K562 (cell line): ENCODE results near the gene ERCC3. TPM values are rescaled to one million over a fixed set of nuclear protein-coding genes. Genes with fewer than 3 reads are reported as not detected.

ENCODE experiments used
- ATAC-seq: fragments of 200-7000 bp; cut with Tn5 transposase; 3 replicates; pipeline ENCODE4 v1.9.1; 2020; ENCODE audit warnings: moderate library complexity
- BruUV-seq: library from RNA; stranded (reverse); fragments of 400-500 nt; replicated peaks from 2 replicates; lab custom pipeline; 2021; lab: Mats Ljungman, UMichigan
- CTCF ChIA-PET: fragments of 300-600 bp; formaldehyde crosslinking; extraction: SDS; loops from one replicate; lab custom pipeline; 2021; ENCODE audit warnings: low intra/inter-chr PET ratio; lab: Yijun Ruan, JAX
- POLR2A ChIA-PET: fragments of 300-600, 350-650 bp; sonication (Branson Sonifier 250); formaldehyde crosslinking; extraction: SDS; loops from one replicate; lab custom pipeline; 2021; ENCODE audit warnings: antibody characterized with exemption, inconsistent platforms; lab: Yijun Ruan, JAX
- DNase-seq, 4 experiments: peaks; one replicate each; pipeline versions ENCODE4 v3.0.0 to v3.0.0-alpha.2; 2011 to 2018; ENCODE audit warnings: low spot score in 3 of 4, mixed read lengths in 3 of 4; ENCODE audit errors: extremely low read depth in 1 of 4
- FAIRE-seq: peaks from 2 replicates; lab custom pipeline; 2011; peaks lifted over from hg19 to GRCh38; lab: Jason Lieb, UNC
- H2AFZ ChIP-seq: 2 replicates; pipeline ENCODE4 v1.6.0; 2011; ENCODE audit warnings: low read depth, low read length, control low read depth, inconsistent platforms
- H3K27ac ChIP-seq: fragments of 200-600 bp; 3 replicates; pipeline ENCODE4 v1.8.0; 2011; ENCODE audit warnings: low read depth, mild to moderate bottlenecking, control low read depth, inconsistent platforms, low read length, moderate library complexity, mixed read lengths; ENCODE audit errors: extremely low read depth
- H3K27me3 ChIP-seq, 2 experiments: fragments of 300-600 bp in 1 of 2; 2 replicates in 1 of 2; 3 replicates in 1 of 2; pipeline versions ENCODE4 v1.6.0 to v1.8.0; 2011; ENCODE audit warnings: inconsistent platforms in 2 of 2, low read length in 2 of 2, mild to moderate bottlenecking in 1 of 2, mixed read lengths in 1 of 2, moderate library complexity in 1 of 2; ENCODE audit not compliant: control insufficient read depth in 2 of 2, insufficient read depth in 2 of 2
- H3K36me3 ChIP-seq: fragments of 300-600 bp; 3 replicates; pipeline ENCODE4 v1.8.0; 2011; ENCODE audit warnings: mild to moderate bottlenecking, low read length, inconsistent platforms; ENCODE audit not compliant: control insufficient read depth, insufficient read depth
- H3K4me1 ChIP-seq, 2 experiments: fragments of 200-600 bp in 1 of 2; replicated peaks in 1 of 2; 2 replicates in 1 of 2; 3 replicates in 1 of 2; pipeline versions ENCODE4 v1.5.1 to v1.8.0; 2011; ENCODE audit warnings: inconsistent platforms in 2 of 2, low read length in 2 of 2, mild to moderate bottlenecking in 1 of 2, mixed read lengths in 1 of 2, moderate library complexity in 1 of 2; ENCODE audit not compliant: control insufficient read depth in 2 of 2, insufficient read depth in 2 of 2
- H3K4me2 ChIP-seq: 2 replicates; pipeline ENCODE4 v1.6.1; 2011; ENCODE audit warnings: low read length, control low read depth, inconsistent platforms, mixed read lengths; ENCODE audit not compliant: insufficient read depth
- H3K4me3 ChIP-seq: fragments of 200-600 bp; sonication (generic), shearing (Covaris generic); 2 replicates; pipeline ENCODE4 v1.5.1; 2016; ENCODE audit warnings: control low read depth, inconsistent platforms
- H3K79me2 ChIP-seq: fragments of 200-600 bp; 3 replicates; pipeline ENCODE4 v1.8.0; 2011; ENCODE audit warnings: low read length, inconsistent platforms; ENCODE audit not compliant: control insufficient read depth, insufficient read depth
- H3K9ac ChIP-seq, 2 experiments: 2 replicates each; pipeline versions ENCODE4 v1.6.0 to v1.6.1; 2011; ENCODE audit warnings: low read depth in 2 of 2, low read length in 2 of 2, control low read depth in 1 of 2, inconsistent platforms in 1 of 2, mild to moderate bottlenecking in 1 of 2, mixed read lengths in 1 of 2; ENCODE audit not compliant: insufficient read depth in 1 of 2
- H3K9me1 ChIP-seq: one replicate; pipeline ENCODE4 v1.6.0; 2011; ENCODE audit warnings: inconsistent platforms, mild to moderate bottlenecking, low read length, moderate library complexity; ENCODE audit not compliant: control insufficient read depth, insufficient read depth
- H3K9me3 ChIP-seq: replicated peaks from 2 replicates; pipeline ENCODE4 v1.5.1; 2011; ENCODE audit warnings: low read depth, low read length, inconsistent platforms; ENCODE audit not compliant: control insufficient read depth, insufficient read depth
- H4K20me1 ChIP-seq: replicated peaks from 2 replicates; pipeline ENCODE4 v1.6.1; 2011; ENCODE audit warnings: low read length, inconsistent platforms, mixed read lengths; ENCODE audit not compliant: control insufficient read depth, insufficient read depth
- MTA1 ChIP-seq: fragments of 450-650 bp; IDR thresholded peaks from 2 replicates; pipeline ENCODE4 v1.6.1; 2017; ENCODE audit warnings: borderline replicate concordance
- SETDB1 ChIP-seq: IDR thresholded peaks from one replicate; pipeline ENCODE4 v1.6.1; 2012; ENCODE audit warnings: low read length, control low read depth, inconsistent platforms
- ZC3H4 ChIP-seq: sonication (generic); formaldehyde crosslinking; IDR thresholded peaks from 2 replicates; pipeline ENCODE4 v1.9.0; 2021; ENCODE audit warnings: missing genetic modification reagents, borderline replicate concordance
- ZNF507 ChIP-seq: conservative IDR thresholded peaks from 2 replicates; pipeline ENCODE4 v1.6.1; 2017; ENCODE audit warnings: missing genetic modification characterization, missing compliant biosample characterization
- ZNF830 ChIP-seq: fragments of 250-450 bp; sonication (Bioruptor Pico); IDR thresholded peaks from 2 replicates; pipeline ENCODE4 v1.5.0; 2021; ENCODE audit warnings: mild to moderate bottlenecking
- WGBS: fragments of 100-300 bp; shearing (Covaris generic); methylation state at CpG from one replicate; pipeline ENCODE4 v1.1.6; 2016; ENCODE audit warnings: low coverage, mixed read lengths; ENCODE audit not compliant: insufficient coverage; ENCODE audit errors: missing lambda C conversion rate; 5-methylcytosine and 5-hydroxymethylcytosine counted together
- in situ Hi-C: fragments of 300-500 bp; cut with MboI; formaldehyde crosslinking; loops from 4 replicates; pipeline ENCODE4 v1.15.0; 2018; ENCODE audit warnings: inconsistent platforms, mixed read lengths
- intact Hi-C: fragments of 100-400 bp; cut with micrococcal nuclease; formaldehyde crosslinking; loops from 2 replicates; pipeline ENCODE4 v1.14.2; 2022
- polyA plus RNA-seq, 8 experiments: library from polyadenylated mRNA; depleted of rRNA in 4 of 8; stranded (reverse) in 5 of 8; unstranded in 3 of 8; fragments of >200 nt; fragmentation: Nextera tagmentation in 2 of 8; fragmentation: Illumina TruSeq in 1 of 8; extraction: Ambion mirVana in 2 of 8; extraction: Trizol in 1 of 8; gene quantifications; 2 replicates each; pipeline versions ENCODE4 v1.2.1 to v1.2.3, GENCODE V29; 2011 to 2014; ENCODE audit warnings: inconsistent platforms in 1 of 8, missing spikeins in 1 of 8
- total RNA-seq, 7 experiments: library from RNA; depleted of rRNA in 6 of 7; stranded (reverse); fragments of >200 nt in 6 of 7; fragmentation: Illumina TruSeq in 2 of 7; extraction: Trizol in 2 of 7; gene quantifications; 2 replicates each; pipeline versions ENCODE4 v1.2.1 to v1.2.3, GENCODE V29; 2011 to 2021; ENCODE audit warnings: low replicate concordance in 1 of 7
- TF ChIP-seq, protein P1 (sequence below), 2 experiments: IDR thresholded peaks in 1 of 2; conservative IDR thresholded peaks in 1 of 2; 2 replicates each; pipeline ENCODE4 v1.6.1; 2016; ENCODE audit warnings: low read depth in 2 of 2, mild to moderate bottlenecking in 1 of 2, missing compliant biosample characterization in 1 of 2, missing genetic modification characterization in 1 of 2, moderate library complexity in 1 of 2
- TF ChIP-seq, protein P2 (sequence below): fragments of 250-450 bp; sonication (Bioruptor Pico); IDR thresholded peaks from 2 replicates; pipeline ENCODE4 v1.8.0; 2022; ENCODE audit warnings: inconsistent platforms

Gene ERCC3
- total and polyA plus RNA-seq, 9 of the 15 experiments (the other 6 are each of a cell fraction or from before 2014, with no cell fraction given): 17.9 to 61.5 (median 43.1) TPM

GRCh38 chr2:127217470-127218325 is 76.2 kb downstream of the ERCC3 start:
- no peak overlapping the region for H2AFZ ChIP-seq
- TF ChIP-seq MTA1 (no peak), SETDB1 (no peak), ZC3H4 (CRISPR knock-in tag) (no peak)
- TF ChIP-seq, all 486 proteins: peak for 0
- no peak for ATAC-seq

GRCh38 chr2:127216593-127216992 is 77.4 kb downstream of the ERCC3 start:
- intact Hi-C loops: no loop called here
- no peaks in the 10 kb centered on the region for H3K9me3 ChIP-seq
- H3K79me2 ChIP-seq: no peaks in the 10 kb centered on the region
- WGBS: 0% methylated on average over 1 of the region's 1 CpG
- no peaks in the 10 kb centered on the region for H3K36me3 ChIP-seq
- no TSS peak for BruUV-seq
- DNase-seq (no peak), ATAC-seq (no peak), FAIRE-seq (no peak)
- H4K20me1 ChIP-seq: no peaks in the 10 kb centered on the region
- H3K27ac ChIP-seq: no peak overlapping the region
- in situ Hi-C loops: no loop called here
- POLR2A ChIA-PET: interaction anchor here (0.6 kb wide), 1 partner anchor 57 kb away, joined by 3 read pairs; no protein-coding TSS in a partner anchor
- no peak for TF ChIP-seq ZNF830 (CRISPR knock-in tag)
- TF ChIP-seq, protein P1, sequence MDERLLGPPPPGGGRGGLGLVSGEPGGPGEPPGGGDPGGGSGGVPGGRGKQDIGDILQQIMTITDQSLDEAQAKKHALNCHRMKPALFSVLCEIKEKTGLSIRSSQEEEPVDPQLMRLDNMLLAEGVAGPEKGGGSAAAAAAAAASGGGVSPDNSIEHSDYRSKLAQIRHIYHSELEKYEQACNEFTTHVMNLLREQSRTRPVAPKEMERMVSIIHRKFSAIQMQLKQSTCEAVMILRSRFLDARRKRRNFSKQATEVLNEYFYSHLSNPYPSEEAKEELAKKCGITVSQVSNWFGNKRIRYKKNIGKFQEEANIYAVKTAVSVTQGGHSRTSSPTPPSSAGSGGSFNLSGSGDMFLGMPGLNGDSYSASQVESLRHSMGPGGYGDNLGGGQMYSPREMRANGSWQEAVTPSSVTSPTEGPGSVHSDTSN (CRISPR knock-in tag; IDR thresholded peaks at IDR 0.05; ENCODE audit: low read depth): no peak
- TF ChIP-seq, protein P1 (tag; conservative IDR thresholded peaks at IDR 0.05; ENCODE audit: low read depth): no peak
- peak; percentile 90 for TF ChIP-seq ZNF507
- TF ChIP-seq, protein P2, sequence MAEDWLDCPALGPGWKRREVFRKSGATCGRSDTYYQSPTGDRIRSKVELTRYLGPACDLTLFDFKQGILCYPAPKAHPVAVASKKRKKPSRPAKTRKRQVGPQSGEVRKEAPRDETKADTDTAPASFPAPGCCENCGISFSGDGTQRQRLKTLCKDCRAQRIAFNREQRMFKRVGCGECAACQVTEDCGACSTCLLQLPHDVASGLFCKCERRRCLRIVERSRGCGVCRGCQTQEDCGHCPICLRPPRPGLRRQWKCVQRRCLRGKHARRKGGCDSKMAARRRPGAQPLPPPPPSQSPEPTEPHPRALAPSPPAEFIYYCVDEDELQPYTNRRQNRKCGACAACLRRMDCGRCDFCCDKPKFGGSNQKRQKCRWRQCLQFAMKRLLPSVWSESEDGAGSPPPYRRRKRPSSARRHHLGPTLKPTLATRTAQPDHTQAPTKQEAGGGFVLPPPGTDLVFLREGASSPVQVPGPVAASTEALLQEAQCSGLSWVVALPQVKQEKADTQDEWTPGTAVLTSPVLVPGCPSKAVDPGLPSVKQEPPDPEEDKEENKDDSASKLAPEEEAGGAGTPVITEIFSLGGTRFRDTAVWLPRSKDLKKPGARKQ (CRISPR knock-in tag): no peak
- peaks cover 0 to 9% of the 10 kb centered on the region in 2 experiments; a peak in 2 of 5 replicates for H3K4me1 ChIP-seq
- no peaks in the 10 kb centered on the region for H3K9me1 ChIP-seq
- no peak overlapping the region for H3K4me3 ChIP-seq
- H3K27me3 ChIP-seq: peaks cover 16 to 36% of the 10 kb centered on the region in 2 experiments
- no peak overlapping the region for H3K9ac ChIP-seq
- CTCF ChIA-PET: no interaction called here
- H3K4me2 ChIP-seq: no peak overlapping the region
- H2AFZ ChIP-seq: no peak overlapping the region

More at GRCh38 chr2:127217470-127218325, 76.2 kb downstream of the ERCC3 start:
- H3K9ac ChIP-seq: no peak overlapping the region
- WGBS: 6% methylated on average over 13 of the region's 14 CpGs
- ChIA-PET CTCF (no interaction called here), POLR2A (interaction anchor here (1.0 to 1.2 kb wide), 2 partner anchors 13 to 16 kb away, joined by 3 to 7 read pairs; no protein-coding TSS in a partner anchor)
- peaks cover 16 to 36% of the 10 kb centered on the region in 2 experiments for H3K27me3 ChIP-seq
- H3K36me3 ChIP-seq: no peaks in the 10 kb centered on the region
- peaks cover 0 to 9% of the 10 kb centered on the region in 2 experiments; a peak in 2 of 5 replicates for H3K4me1 ChIP-seq
- H3K27ac ChIP-seq: no peak overlapping the region
- no peaks in the 10 kb centered on the region for H3K79me2 ChIP-seq
- in situ Hi-C loops (no loop called here), intact Hi-C loops (no loop called here)
- no TSS peak for BruUV-seq
- FAIRE-seq (no peak), DNase-seq (no peak)
- no peaks in the 10 kb centered on the region for H4K20me1 ChIP-seq
- no peak overlapping the region for H3K4me2 ChIP-seq
- no peaks in the 10 kb centered on the region for H3K9me3 ChIP-seq
- H3K4me3 ChIP-seq: no peak overlapping the region
- H3K9me1 ChIP-seq: no peaks in the 10 kb centered on the region
